H7 (cell line): ENCODE data around the gene HOXB4. TPM values are rescaled to one million over a fixed set of nuclear protein-coding genes. Genes with fewer than 3 reads are reported as not detected.
A peak's percentile ranks its signal among the peaks of the same experiment; 100 is the strongest.

ENCODE experiments used
- DNase-seq: peaks from one replicate; pipeline ENCODE4 v3.0.0; 2012
- H3K27me3 ChIP-seq: 2 replicates; pipeline ENCODE4 v1.6.0; 2011; ENCODE audit warnings: mild to moderate bottlenecking, low read length; ENCODE audit not compliant: control insufficient read depth, insufficient read depth
- H3K36me3 ChIP-seq: replicated peaks from 2 replicates; pipeline ENCODE4 v1.5.1; 2011; ENCODE audit warnings: low read length; ENCODE audit not compliant: control insufficient read depth, insufficient read depth
- H3K4me3 ChIP-seq: 2 replicates; pipeline ENCODE4 v1.5.1; 2011; ENCODE audit warnings: low read depth, mild to moderate bottlenecking, control low read depth, low read length, moderate library complexity; ENCODE audit not compliant: insufficient read depth
- total RNA-seq: library from RNA; depleted of rRNA; stranded (reverse); fragments of >200 nt; shearing (Covaris generic); gene quantifications from 2 replicates; pipeline ENCODE4 v1.2.3, GENCODE V29; 2014

HOXB4 gene
- total RNA-seq, 1 experiment from 2014 or later, result 0.03 TPM

DNA sequence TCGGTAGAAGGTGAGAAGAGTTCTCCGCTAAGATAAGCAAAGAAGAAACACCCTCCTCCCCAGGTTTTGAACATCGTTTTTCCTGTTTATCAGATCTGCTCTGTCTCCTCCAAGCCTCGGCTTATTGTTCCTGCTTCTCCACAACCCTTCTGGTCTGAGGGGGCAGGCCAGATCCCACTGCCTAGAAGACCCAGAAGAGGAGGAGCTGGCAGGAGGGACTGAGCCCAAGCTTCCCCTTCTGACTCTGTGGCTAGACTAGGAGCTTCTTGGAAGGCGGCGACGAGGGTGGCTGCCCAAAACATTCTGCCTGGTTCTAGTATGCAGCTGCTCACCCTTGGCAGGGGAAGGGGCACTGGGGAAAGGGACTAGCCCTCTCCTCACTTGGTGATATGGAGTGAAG is 20.6 kb upstream of the HOXB4 start:
- DNase-seq, result peak; percentile 32
- H3K36me3 ChIP-seq, result no peaks in the 10 kb centered on the region
- H3K27me3 ChIP-seq, result peaks cover 99% of the 10 kb centered on the region
- H3K4me3 ChIP-seq, result no peak overlapping the region

DNA sequence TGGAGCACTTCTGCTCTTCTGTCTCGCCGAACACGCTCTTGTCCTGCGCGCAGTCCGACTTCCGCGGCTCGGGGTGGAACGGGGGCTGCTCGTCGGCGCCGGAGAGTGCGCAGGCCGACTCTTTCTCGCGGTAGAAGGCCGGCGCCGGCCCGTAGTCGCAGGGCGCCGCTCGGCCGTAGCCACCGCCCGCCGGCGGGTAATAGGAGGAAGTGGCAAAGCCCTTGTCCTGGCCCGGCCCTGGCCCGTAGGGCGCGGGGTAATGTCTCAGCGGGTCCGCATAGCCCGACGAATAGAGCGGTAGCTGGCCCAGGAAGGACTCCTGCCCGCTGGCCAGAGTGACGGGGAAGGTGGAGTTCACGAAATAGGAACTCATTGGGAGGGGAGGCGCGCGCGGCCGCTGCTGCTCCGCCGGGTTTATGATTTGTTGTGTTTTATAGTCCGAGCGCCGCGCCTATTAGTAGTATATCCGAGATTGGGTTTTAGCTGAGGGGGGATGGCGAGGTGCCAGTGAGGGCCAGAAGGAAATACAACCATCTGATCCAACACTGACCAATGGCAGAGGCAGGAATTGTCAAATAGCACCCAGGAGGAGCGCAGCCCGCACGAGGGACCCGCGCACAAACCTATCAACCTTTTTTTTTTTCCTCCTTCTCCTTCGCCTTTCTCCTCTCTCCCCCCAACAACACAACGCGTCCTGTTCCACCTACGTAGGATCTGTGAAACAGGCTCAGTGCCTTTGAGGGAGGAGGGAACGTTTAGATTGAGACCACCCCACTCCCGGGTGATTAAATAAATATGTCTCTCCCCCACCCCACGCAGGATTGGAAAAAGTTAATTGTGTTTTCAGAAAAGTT is 19.9 kb upstream of the HOXB4 start:
- no peak overlapping the region for H3K4me3 ChIP-seq
- H3K36me3 ChIP-seq, result no peaks in the 10 kb centered on the region
- peak; percentile 84 for DNase-seq
- peaks cover 99% of the 10 kb centered on the region for H3K27me3 ChIP-seq

DNA sequence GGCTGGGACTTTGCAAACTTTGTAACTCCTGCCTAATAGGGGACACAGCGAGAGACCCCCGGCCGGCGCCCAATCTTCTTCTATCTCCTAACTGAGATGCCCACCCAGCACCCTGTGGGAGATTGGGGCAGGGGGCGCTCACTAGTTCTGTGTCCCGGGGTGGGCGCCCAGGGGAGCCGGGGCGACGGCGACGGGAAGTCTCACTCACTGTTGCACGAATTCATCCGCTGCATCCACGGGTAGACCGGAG is 19.3 kb upstream of the HOXB4 start:
- Histone ChIP-seq H3K27me3 (peaks cover 99% of the 10 kb centered on the region), H3K36me3 (no peaks in the 10 kb centered on the region), H3K4me3 (no peak overlapping the region)
- DNase-seq, result no peak

- Histone ChIP-seq H3K36me3 (no peaks in the 10 kb centered on the region), H3K4me3 (no peak overlapping the region), H3K27me3 (peaks cover 99% of the 10 kb centered on the region)
- DNase-seq, result peak; percentile 70
Observed at GRCh38 chr17:48596735-48597527, 18.8 kb upstream of the HOXB4 start.

DNA sequence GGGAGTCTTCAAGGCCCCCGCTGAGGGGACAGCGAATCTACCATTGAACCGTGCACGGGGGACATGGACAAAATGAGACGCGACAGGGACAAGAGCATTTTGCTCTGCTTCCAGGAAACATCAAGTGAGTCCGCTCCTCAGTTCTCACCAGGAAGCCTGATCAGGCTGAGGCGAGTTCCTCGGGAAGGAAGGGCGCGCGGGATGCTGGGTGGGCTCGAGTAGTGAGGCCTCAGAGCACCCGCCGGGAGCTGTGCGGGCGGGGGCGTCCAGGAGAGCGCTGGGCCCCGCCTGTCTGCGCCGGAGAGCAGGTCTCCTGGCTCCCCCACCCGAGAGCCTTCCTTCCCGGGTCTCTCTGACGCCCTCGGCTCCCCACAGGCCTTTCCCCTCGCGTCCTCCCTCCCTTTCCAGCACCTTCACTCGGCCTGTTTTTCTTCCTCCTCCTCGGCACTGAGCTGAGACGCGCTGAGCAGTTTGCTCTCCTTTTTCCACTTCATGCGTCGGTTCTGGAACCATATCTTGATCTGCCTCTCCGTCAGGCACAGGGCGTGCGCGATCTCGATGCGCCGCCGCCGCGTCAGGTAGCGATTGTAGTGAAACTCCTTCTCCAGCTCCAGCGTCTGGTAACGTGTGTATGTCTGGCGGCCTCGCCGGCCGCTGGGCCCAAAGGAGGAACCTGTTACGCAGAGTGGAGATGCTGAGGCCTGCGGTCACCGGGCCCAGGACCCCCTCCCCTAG is 18.0 kb upstream of the HOXB4 start:
- Histone ChIP-seq H3K27me3 (peaks cover 99% of the 10 kb centered on the region), H3K36me3 (no peaks in the 10 kb centered on the region), H3K4me3 (no peak overlapping the region)
- DNase-seq, result peak; percentile 69

GRCh38 chr17:48595278-48595999 is 17.3 kb upstream of the HOXB4 start:
- Histone ChIP-seq H3K4me3 (no peak overlapping the region), H3K27me3 (peaks cover 99% of the 10 kb centered on the region), H3K36me3 (no peaks in the 10 kb centered on the region)
- DNase-seq, result peak; percentile 66

DNA sequence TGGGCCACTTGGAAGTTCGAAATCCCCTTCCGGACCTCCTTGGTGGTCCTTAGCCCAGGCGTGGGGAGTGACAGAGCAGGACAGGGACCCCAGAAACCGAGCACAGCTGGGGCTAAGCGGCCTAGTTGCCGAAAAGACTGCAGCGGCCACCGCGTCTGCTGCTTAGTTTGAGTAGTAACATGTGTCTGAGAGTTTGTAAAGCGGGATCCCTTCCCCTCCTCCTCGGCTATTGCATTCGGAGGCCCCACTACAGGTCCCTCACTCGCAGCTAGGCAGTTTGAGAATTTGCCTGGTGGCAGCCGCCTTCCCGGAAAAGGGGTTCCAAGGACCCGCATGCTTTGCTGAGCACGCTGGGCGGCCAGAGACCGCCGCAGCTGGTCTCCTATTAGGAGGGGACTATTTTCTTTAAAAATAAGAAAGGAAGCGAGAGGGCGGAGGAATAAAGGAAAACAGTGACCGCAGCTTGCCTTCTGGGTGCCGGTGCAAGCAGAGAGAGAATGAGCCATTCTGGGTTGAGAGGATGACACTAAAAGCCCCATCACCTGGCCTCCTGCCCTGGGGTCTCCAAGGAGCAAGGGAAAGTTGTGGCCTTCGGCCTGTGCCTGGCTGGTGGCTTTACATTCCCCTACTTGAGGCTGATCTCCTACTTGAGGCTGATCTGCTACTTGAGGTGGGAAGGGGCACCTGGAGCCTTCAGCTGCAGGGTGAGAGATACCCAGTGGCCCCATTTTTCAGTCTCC is 16.6 kb upstream of the HOXB4 start:
- Histone ChIP-seq H3K4me3 (no peak overlapping the region), H3K27me3 (peaks cover 99% of the 10 kb centered on the region), H3K36me3 (no peaks in the 10 kb centered on the region)
- peak; percentile 70 for DNase-seq

DNA sequence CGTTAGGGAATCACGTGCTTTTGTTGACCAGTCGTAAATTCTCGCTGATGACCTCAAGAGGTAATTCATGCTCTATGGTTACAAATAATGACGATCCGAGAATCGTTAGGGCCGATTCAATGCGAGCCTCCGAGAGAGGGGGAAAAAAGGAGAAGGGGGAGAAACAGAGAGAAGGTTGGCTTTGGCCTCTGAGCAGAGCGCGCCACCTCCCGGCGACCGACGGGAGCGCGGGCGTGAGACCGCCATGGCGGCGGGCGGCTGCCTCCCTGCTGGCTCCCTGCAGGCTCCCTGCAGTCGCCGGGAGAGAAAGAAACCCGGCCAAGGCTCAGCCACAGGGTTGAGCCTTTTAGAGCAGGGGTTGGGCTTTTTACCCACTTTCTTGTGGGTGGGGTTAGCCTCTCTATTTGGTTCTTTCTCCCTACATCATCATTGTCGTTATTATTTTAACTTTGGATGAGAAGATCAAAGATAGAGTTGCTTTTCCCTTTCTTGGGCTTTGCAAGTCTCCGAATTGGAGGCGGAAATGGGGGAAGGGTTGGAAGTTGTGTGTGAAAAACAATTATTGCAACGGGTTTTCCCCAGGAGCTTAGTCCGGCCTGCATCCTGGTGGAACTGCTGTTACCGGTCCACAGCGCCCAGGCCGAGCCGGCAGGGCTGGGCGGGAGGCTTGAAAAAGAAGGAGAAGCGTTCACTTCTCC is 15.8 kb upstream of the HOXB4 start:
- Histone ChIP-seq H3K36me3 (no peaks in the 10 kb centered on the region), H3K4me3 (no peak overlapping the region), H3K27me3 (peaks cover 99% of the 10 kb centered on the region)
- peak; percentile 98 for DNase-seq

DNA sequence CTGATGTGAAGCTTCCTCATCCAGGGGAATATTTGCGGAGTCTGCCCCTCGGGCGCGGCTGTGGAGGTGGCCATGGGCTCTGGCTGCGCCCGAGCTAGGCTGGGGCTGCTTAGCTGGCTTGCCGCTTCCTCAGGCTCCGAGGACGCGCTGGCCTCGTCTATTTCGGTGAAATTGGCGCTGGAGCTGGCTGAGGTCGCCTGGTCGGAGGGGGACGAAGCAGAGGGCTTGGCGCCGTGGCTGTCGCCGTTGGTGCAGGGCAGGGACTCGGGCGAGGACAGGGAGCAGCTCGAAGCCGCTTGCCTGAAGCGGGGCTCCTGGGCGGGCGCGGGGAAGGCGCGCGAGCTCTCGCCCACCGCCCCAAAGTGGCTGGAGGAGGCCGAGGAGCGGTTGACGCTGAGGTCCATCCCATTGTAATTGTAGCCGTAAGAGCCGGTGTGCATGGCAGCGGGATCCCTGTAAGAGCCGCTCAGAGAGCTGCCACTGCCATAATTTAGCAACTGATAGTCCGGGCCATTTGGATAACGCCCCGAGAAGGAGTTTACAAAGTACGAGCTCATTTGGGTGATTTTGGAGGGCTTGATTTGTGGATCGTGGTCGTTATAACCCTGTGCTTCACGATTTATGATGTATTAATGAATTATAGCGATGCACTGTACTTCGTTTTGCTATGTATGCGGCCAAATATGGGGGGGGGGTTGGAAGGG is 15.1 kb upstream of the HOXB4 start, which contains the start of gene HOXB5:
TSS of gene HOXB5 (minus strand) at position 654 of the 704 bp plus-strand sequence. CDS start at position 557, 97 bp downstream.
- H3K27me3 ChIP-seq, result peaks cover 99% of the 10 kb centered on the region
- H3K4me3 ChIP-seq, result no peak within 1 kb of the TSS
- H3K36me3 ChIP-seq, result no peaks in the 10 kb centered on the region
- peak; percentile 78 for DNase-seq

- peak; percentile 70 for DNase-seq
- Histone ChIP-seq H3K4me3 (no peak overlapping the region), H3K27me3 (peaks cover 99% of the 10 kb centered on the region)
Observed at GRCh38 chr17:48592577-48592976, 14.4 kb upstream of the HOXB4 start.

DNA sequence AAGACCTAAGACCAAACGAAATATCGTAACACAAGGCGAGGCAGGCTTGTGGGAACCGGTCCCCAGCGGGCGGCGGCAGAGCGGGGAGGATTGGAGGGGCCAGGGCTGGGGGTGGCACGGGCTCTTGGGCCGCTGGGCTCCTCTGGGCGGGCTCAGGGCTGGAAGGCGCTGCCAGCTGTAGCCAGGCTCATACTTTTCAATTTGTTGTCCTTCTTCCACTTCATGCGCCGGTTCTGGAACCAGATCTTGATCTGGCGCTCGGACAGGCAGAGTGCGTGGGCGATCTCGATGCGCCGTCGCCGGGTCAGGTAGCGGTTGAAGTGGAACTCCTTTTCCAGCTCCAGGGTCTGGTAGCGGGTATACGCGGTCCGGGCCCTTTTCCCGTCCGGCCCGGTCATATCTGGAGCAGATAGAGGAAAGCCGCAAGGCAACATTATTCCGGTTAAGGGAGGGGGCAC is 13.9 kb upstream of the HOXB4 start:
- Histone ChIP-seq H3K27me3 (peaks cover 99% of the 10 kb centered on the region), H3K36me3 (no peaks in the 10 kb centered on the region), H3K4me3 (no peak overlapping the region)
- peak; percentile 66 for DNase-seq

More at GRCh38 chr17:48592577-48592976, 14.4 kb upstream of the HOXB4 start:
- no peaks in the 10 kb centered on the region for H3K36me3 ChIP-seq

DNA sequence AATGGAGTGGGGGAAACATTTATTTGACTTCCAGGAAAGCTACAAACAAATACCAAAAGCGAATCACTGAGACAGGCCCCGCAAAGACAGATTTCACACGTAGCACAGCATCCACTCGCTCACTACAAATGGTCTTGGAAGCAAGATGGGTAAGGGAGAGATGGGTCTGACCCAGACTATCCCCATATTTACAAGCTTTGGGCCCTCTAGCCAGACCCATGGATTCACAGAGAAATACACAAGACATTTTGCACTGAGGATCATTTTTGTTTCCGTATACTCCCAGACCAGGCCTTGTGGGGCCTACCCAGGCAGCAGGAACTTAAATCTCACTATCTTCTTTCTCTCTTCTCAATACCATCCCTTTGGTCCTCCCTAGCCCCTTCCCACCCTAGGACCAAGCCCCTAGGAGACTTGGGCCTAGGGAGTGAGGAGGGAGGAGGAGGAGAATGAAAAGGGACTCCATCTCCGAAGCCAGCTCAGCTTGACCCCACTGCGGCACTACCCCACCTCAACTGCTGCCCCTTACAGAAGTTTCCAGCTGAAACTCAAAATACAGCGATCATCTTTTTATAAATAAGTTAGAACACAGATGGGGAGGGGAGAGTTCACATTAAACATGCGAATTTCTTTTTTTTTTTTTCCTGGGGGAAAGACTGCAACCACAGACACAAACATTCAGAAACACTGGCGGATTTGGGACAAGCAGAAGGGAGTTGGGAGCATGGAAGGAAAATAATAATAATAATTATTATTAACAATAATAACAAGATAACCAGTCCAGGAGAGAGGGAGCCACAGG is 13.3 kb upstream of the HOXB4 start:
- no peak for DNase-seq
- Histone ChIP-seq H3K27me3 (peaks cover 99% of the 10 kb centered on the region), H3K36me3 (no peaks in the 10 kb centered on the region), H3K4me3 (no peak overlapping the region)
